Measurements from ENCODE around the gene FOXP1. TPM values are rescaled to one million over a fixed set of nuclear protein-coding genes. Genes with fewer than 3 reads are reported as not detected.

The FOXP1 gene
- total RNA-seq, 4 donors from 2014 or later = 169 to 300 (median 202) TPM

- no peak overlapping the region for H3K27ac ChIP-seq
- H3K4me1 ChIP-seq = peaks cover 0 to 5% (median 0%) of the 10 kb centered on the region in 3 donors
- no peaks in the 10 kb centered on the region for H3K27me3 ChIP-seq
- no peaks in the 10 kb centered on the region for H3K9me3 ChIP-seq
- WGBS, 2 donors (ENCODE audit: low coverage in 1 of 2) = 72 to 87% methylated on average over 4 to 5 of the region's 5 CpGs
- no peaks in the 10 kb centered on the region for H3K36me3 ChIP-seq
- no peak overlapping the region for H3K4me3 ChIP-seq
- TF ChIP-seq, protein P1, sequence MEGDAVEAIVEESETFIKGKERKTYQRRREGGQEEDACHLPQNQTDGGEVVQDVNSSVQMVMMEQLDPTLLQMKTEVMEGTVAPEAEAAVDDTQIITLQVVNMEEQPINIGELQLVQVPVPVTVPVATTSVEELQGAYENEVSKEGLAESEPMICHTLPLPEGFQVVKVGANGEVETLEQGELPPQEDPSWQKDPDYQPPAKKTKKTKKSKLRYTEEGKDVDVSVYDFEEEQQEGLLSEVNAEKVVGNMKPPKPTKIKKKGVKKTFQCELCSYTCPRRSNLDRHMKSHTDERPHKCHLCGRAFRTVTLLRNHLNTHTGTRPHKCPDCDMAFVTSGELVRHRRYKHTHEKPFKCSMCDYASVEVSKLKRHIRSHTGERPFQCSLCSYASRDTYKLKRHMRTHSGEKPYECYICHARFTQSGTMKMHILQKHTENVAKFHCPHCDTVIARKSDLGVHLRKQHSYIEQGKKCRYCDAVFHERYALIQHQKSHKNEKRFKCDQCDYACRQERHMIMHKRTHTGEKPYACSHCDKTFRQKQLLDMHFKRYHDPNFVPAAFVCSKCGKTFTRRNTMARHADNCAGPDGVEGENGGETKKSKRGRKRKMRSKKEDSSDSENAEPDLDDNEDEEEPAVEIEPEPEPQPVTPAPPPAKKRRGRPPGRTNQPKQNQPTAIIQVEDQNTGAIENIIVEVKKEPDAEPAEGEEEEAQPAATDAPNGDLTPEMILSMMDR (IDR thresholded peaks at IDR 0.05) = no peak
- TF ChIP-seq POLR2A (IDR thresholded peaks at IDR 0.05) (no peak), EP300 (IDR thresholded peaks at IDR 0.05) (no peak), POLR2AphosphoS5 (IDR thresholded peaks at IDR 0.05) (no peak)
- ATAC-seq = no peak
Measured at GRCh38 chr3:71376503-71376902, 207.0 kb downstream of the FOXP1 start.

- Histone ChIP-seq H3K27me3 (no peaks in the 10 kb centered on the region), H3K36me3 (no peaks in the 10 kb centered on the region), H3K4me1 (peaks cover 6 to 23% (median 6%) of the 10 kb centered on the region in 3 donors), H3K4me3 (no peak overlapping the region), H3K9me3 (no peaks in the 10 kb centered on the region), H3K27ac (no peak overlapping the region)
- ATAC-seq = no peak
- no peak for TF ChIP-seq POLR2A (IDR thresholded peaks at IDR 0.05)
- TF ChIP-seq EP300 (IDR thresholded peaks at IDR 0.05) = no peak
- TF ChIP-seq, protein P1 (IDR thresholded peaks at IDR 0.05) = no peak
Measured at GRCh38 chr3:71374582-71374981, 208.9 kb downstream of the FOXP1 start.

DNA sequence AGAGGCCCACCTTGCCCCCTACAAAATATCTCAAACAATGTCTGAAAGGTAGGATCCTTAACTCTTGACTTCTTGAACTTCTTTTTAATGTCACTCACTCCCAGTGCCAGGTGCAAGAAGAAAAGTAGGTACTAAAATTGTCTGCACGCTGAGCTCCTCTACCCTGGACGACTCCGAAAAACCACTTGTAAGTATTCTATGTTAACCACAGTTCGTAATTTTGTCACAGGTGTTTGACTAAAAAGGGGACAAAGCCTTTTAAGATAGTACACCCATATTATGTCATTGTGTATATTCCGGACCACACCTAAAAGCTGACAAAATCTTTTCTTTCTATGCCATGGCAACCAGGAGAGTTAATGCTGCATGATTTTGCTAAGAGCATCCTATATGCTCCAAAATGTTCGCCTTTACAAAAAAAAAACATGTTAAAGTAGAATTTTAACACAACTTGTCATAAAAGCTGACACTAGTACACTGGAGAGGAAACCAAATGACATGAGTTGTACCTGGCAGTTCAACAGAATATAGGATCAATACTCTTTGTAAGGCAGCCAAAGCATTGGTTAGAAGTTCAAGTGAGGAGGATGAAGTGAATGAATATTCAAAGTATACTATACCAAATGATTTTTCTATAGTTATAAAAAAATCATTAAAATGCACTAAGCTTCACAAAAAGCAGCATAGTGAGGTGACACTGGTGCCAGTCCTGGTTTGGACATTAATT, 210.5 kb downstream of the FOXP1 start:
- no peak overlapping the region for H3K27ac ChIP-seq
- 94 to 96% methylated on average over 4 to 6 of the region's 6 CpGs for WGBS, 2 donors (ENCODE audit: low coverage in 1 of 2)
- peaks cover 6 to 27% (median 6%) of the 10 kb centered on the region in 3 donors for H3K4me1 ChIP-seq
- no peak for ATAC-seq
- TF ChIP-seq POLR2AphosphoS5 (IDR thresholded peaks at IDR 0.05) (no peak), EP300 (IDR thresholded peaks at IDR 0.05) (no peak), POLR2A (IDR thresholded peaks at IDR 0.05) (no peak)
- TF ChIP-seq, protein P1 (IDR thresholded peaks at IDR 0.05) = no peak
- H3K9me3 ChIP-seq = no peaks in the 10 kb centered on the region
- no peaks in the 10 kb centered on the region for H3K36me3 ChIP-seq
- H3K4me3 ChIP-seq = no peak overlapping the region
- no peaks in the 10 kb centered on the region for H3K27me3 ChIP-seq

DNA sequence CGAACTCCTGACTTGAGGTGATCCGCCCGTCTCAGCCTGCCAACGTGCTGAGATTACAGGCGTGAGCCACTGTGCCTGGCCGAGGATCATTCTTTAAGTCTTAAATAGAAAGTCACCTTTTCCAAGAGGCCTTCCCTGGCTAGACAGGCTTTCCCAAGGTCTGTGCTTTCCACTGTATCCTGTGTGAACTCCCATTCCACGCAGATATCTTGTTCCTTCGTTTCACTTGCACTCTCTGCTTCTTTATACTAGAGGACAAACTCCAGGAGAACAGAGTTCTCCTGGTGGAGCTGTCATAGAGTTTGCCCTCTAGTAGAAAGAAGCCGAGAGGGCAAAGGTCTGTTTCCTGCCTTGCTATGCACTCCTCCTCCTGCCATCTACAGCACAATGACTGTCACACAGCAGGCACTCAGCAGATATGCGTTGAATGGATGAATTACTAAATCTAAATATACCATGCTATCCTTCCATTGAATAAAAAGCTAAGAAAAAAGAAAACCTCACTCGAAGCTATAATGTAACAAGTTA, 211.2 kb downstream of the FOXP1 start:
- WGBS, 2 donors (ENCODE audit: low coverage in 1 of 2) = 93 to 97% methylated on average over 6 to 11 of the region's 11 CpGs
- Histone ChIP-seq H3K4me3 (no peak overlapping the region), H3K27me3 (no peaks in the 10 kb centered on the region), H3K27ac (no peak overlapping the region), H3K9me3 (no peaks in the 10 kb centered on the region), H3K36me3 (no peaks in the 10 kb centered on the region), H3K4me1 (peaks cover 6 to 32% (median 6%) of the 10 kb centered on the region in 3 donors)
- ATAC-seq = no peak
- TF ChIP-seq, protein P1 (IDR thresholded peaks at IDR 0.05) = no peak
- no peak for TF ChIP-seq POLR2A (IDR thresholded peaks at IDR 0.05)
- no peak for TF ChIP-seq POLR2AphosphoS5 (IDR thresholded peaks at IDR 0.05)
- TF ChIP-seq EP300 (IDR thresholded peaks at IDR 0.05) = no peak

DNA sequence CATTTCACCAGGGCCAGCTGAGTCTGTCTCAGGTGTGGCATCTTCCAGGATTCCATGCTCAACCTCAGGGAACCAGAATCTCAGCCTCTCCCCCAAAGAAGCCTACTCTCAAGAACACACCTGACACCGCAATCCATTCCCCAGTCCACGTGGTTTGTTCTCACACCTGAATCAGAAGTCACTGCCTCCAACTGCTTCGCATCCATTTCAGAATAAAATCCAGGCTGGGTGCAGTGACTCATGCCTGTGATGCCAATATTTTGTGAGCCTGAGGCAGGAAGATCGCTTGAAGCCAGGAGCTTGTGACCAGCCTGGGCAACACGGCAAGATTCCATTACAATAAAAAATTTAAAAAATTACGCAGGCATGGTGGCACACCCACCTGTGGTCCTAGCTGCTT, 212.2 kb downstream of the FOXP1 start:
- Histone ChIP-seq H3K27ac (no peak overlapping the region), H3K9me3 (no peaks in the 10 kb centered on the region), H3K4me3 (no peak overlapping the region), H3K36me3 (no peaks in the 10 kb centered on the region), H3K4me1 (peaks cover 6 to 40% (median 6%) of the 10 kb centered on the region in 3 donors), H3K27me3 (no peaks in the 10 kb centered on the region)
- TF ChIP-seq, protein P1 (IDR thresholded peaks at IDR 0.05) = no peak
- no peak for TF ChIP-seq EP300 (IDR thresholded peaks at IDR 0.05)
- TF ChIP-seq POLR2AphosphoS5 (IDR thresholded peaks at IDR 0.05) = no peak
- no peak for TF ChIP-seq POLR2A (IDR thresholded peaks at IDR 0.05)
- no peak for ATAC-seq
- 87 to 100% methylated on average over 2 to 3 of the region's 6 CpGs for WGBS, 2 donors (ENCODE audit: low coverage in 1 of 2)
